HUES64 (cell line): Measurements from ENCODE around the gene VPS13C.

ENCODE experiments used
- H3K27ac ChIP-seq: 2 replicates; pipeline ENCODE4 v1.7.0; 2013; ENCODE audit warnings: low read depth, low read length, inconsistent platforms
- H3K27me3 ChIP-seq: 2 replicates; pipeline ENCODE4 v1.6.1; 2013; ENCODE audit warnings: mild to moderate bottlenecking, low read length; ENCODE audit not compliant: insufficient read depth
- H3K36me3 ChIP-seq: 2 replicates; pipeline ENCODE4 v1.6.1; 2013; ENCODE audit warnings: mild to moderate bottlenecking, low read length; ENCODE audit not compliant: insufficient read depth
- H3K4me1 ChIP-seq: 2 replicates; pipeline ENCODE4 v1.6.1; 2013; ENCODE audit warnings: mild to moderate bottlenecking, low read length, moderate library complexity; ENCODE audit not compliant: insufficient read depth
- H3K4me3 ChIP-seq: 2 replicates; pipeline ENCODE4 v1.5.1; 2013; ENCODE audit warnings: mild to moderate bottlenecking, low read length, moderate library complexity
- H3K9ac ChIP-seq: 2 replicates; pipeline ENCODE4 v1.6.1; 2013; ENCODE audit warnings: mild to moderate bottlenecking, low read depth, low read length
- H3K9me3 ChIP-seq: 2 replicates; pipeline ENCODE4 v1.6.1; 2013; ENCODE audit warnings: low read depth, low read length; ENCODE audit not compliant: insufficient read depth
- WGBS: fragments of 150-250, 120-280 bp; methylation state at CpG from one replicate; pipeline ENCODE4 v1.1.7; 2013; ENCODE audit warnings: missing lambda C conversion rate; 5-methylcytosine and 5-hydroxymethylcytosine counted together

VPS13C gene

DNA sequence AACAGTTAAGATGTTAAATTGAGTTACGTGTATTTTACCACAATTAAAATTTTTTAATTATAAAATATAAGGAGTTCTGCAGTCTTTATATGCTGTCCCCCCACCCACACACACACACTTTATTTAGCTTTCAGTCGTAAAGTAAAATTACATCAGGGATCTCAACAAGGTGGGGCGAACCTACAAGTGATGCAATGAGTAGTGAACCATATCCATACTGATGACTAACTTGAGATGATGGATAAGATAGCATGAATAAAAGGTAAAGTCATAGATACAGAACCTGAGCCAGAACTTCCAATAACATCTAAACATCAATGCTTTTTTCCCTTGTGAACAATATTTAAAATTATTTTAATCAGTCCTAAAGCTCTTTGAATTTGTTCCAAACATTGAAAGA is 77.2 kb downstream of the VPS13C start:
- Histone ChIP-seq H3K36me3 (peaks cover 9% of the 10 kb centered on the region), H3K27me3 (no peaks in the 10 kb centered on the region), H3K4me1 (no peaks in the 10 kb centered on the region), H3K9ac (no peak overlapping the region), H3K9me3 (no peaks in the 10 kb centered on the region), H3K27ac (no peak overlapping the region), H3K4me3 (no peak overlapping the region)
- 100% methylated on average over 2 of the region's 3 CpGs for WGBS

DNA sequence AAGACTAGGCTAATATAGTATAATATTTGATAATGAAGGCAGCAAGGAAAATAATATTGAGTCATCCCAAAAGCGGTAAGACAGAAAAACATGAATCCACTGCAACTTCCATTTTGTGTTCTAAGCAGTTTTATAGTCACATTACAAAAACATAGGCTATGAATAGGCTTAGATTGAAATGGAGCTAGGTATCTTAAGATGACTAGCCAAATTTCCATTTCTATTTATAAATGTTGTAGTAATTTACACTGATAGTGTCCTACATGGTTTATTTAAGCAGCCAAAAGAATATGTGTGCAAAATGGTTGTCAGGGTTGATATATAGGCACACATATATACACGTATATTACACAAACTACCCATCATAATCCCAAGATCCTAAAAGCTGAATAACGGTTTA is 82.0 kb downstream of the VPS13C start:
- 94% methylated on average over 2 of the region's 3 CpGs for WGBS
- H3K36me3 ChIP-seq, result peaks cover 20% of the 10 kb centered on the region
- no peak overlapping the region for H3K9ac ChIP-seq
- no peaks in the 10 kb centered on the region for H3K4me1 ChIP-seq
- no peak overlapping the region for H3K4me3 ChIP-seq
- no peak overlapping the region for H3K27ac ChIP-seq
- no peaks in the 10 kb centered on the region for H3K9me3 ChIP-seq
- H3K27me3 ChIP-seq, result no peaks in the 10 kb centered on the region

DNA sequence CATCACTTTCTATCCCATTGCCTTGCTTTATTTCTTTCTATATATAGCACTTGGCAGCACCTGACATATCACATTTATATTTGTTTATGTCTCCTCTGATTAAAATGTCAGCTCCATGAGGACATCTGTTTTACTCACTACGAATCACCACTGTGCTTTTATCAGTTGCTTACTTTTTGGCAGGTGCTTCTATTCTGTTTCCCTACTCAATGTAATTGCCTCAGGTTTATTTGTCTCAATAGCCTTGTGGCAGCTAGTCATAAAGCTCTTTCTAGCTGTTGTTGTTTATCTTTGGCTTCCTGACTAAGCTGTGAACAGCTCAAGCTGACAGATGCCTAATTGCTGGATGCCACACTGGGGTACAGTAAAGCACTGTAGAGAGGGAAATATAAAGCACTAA is 85.5 kb downstream of the VPS13C start:
- Histone ChIP-seq H3K36me3 (peaks cover 34% of the 10 kb centered on the region), H3K4me3 (no peak overlapping the region), H3K27me3 (no peaks in the 10 kb centered on the region), H3K4me1 (no peaks in the 10 kb centered on the region), H3K9me3 (no peaks in the 10 kb centered on the region), H3K9ac (no peak overlapping the region), H3K27ac (no peak overlapping the region)
- WGBS, result 91% methylated on average over 1 of the region's 1 CpG

DNA sequence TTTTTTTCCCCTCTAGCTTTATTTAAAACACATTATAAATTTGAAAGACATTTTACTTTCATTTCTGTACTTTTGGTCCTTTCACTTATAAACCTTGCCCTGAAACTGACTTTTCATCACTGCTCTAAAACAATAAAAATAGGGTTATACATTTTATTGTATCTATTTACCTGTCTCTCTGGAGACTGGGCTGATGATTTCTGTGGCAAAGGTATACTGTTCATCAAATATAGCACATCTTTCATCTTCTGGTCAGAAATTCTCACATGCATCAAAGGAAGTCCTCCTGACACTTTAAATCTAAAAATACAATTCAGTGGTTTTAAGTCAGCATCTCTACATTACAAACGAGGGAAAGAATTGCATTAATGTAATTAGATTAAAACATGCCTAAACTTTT is 86.1 kb downstream of the VPS13C start:
- Histone ChIP-seq H3K36me3 (peaks cover 34% of the 10 kb centered on the region), H3K27ac (no peak overlapping the region), H3K4me1 (no peaks in the 10 kb centered on the region), H3K9ac (no peak overlapping the region), H3K9me3 (no peaks in the 10 kb centered on the region), H3K27me3 (no peaks in the 10 kb centered on the region), H3K4me3 (no peak overlapping the region)
- no CpG with 5 or more reads among the region's 1 CpG for WGBS

DNA sequence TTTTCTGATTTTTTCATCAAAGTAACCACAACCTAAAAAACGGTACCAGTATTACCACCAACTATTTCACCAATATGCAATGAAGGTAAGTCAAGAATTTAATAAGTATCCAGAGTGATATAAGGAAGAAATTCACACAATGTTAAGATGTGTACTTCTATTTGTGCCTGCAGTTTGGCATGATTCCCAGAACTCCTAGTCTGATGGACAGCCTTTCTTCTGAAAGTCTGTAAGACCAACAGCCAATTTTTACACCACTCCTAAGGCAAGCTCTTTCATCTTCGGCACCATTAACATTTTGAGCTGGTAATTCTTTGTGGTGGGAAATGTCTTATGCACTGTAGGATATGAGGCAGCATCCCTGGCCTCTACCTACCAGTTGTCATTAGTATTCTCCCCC is 108.3 kb downstream of the VPS13C start:
- no peak overlapping the region for H3K4me3 ChIP-seq
- H3K4me1 ChIP-seq, result no peaks in the 10 kb centered on the region
- WGBS, result 100% methylated on average over 2 of the region's 2 CpGs
- no peak overlapping the region for H3K9ac ChIP-seq
- peaks cover 6% of the 10 kb centered on the region; the same call in 1 of the 2 replicates for H3K36me3 ChIP-seq
- H3K27me3 ChIP-seq, result no peaks in the 10 kb centered on the region
- no peaks in the 10 kb centered on the region for H3K9me3 ChIP-seq
- H3K27ac ChIP-seq, result no peak overlapping the region

DNA sequence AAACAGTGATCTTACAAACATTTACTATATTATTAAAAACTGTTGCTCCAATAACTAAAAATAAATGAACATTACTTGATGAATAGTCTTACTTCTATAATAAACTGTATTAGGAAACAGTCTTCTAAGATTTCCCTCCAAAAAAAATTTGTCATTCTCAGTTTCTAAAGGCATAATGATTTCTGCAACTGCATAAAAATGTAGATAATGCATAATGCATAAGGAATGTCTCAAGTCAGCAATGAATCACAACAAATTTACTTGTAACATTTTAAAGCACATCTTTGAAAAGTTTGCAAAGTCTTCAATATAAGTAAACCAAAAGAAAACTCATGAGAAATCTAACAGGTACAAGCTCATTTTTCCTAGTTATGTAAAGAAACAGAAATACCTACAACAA is 113.5 kb downstream of the VPS13C start:
- Histone ChIP-seq H3K4me3 (no peak overlapping the region), H3K36me3 (peaks cover 15% of the 10 kb centered on the region), H3K4me1 (no peaks in the 10 kb centered on the region), H3K27ac (no peak overlapping the region), H3K9ac (no peak overlapping the region), H3K9me3 (no peaks in the 10 kb centered on the region), H3K27me3 (no peaks in the 10 kb centered on the region)

DNA sequence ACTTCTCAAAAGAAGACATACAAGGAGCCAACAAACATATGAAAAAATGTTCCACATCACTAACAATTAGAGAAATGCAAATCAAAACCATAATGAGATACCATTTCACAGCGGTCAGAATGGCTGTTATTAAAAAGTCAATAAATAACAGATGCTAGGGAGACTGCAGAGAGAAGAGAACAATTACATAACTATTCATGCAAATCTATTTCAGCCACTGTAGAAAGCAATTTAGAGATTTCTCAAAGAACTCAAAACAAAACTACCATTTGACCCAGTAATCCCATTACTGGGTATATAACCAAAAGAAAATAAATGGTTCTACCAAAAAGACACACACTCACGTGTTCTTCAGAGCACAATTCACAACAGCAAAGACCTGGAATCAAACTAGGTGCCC is 116.3 kb downstream of the VPS13C start:
- no peak overlapping the region for H3K27ac ChIP-seq
- H3K4me3 ChIP-seq, result no peak overlapping the region
- no peaks in the 10 kb centered on the region for H3K27me3 ChIP-seq
- no peaks in the 10 kb centered on the region for H3K9me3 ChIP-seq
- peaks cover 18% of the 10 kb centered on the region for H3K36me3 ChIP-seq
- no peaks in the 10 kb centered on the region for H3K4me1 ChIP-seq
- 98% methylated on average over 1 of the region's 2 CpGs for WGBS
- no peak overlapping the region for H3K9ac ChIP-seq

DNA sequence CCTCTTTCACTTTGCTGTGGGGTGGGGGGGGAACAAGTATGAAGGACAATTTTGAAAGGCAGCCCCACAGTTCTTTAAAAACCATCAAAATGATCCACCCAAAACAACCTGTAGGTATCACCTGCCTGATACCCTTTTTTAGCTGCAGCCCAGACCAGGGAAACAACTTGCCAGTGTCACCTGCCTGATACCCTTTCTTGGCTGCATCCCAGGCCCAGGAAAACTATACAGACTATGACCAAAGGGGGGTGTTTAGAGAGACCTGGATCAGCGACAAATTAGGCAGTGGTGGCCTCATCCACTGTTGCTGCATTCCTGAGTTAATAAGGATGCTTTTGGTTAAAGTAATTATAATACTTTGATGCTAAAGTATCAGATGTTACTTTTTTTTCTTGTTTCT is 122.0 kb downstream of the VPS13C start:
- H3K4me1 ChIP-seq, result no peaks in the 10 kb centered on the region
- peaks cover 6% of the 10 kb centered on the region; the same call in 1 of the 2 replicates for H3K36me3 ChIP-seq
- H3K27me3 ChIP-seq, result no peaks in the 10 kb centered on the region
- H3K4me3 ChIP-seq, result no peak overlapping the region
- no peaks in the 10 kb centered on the region for H3K9me3 ChIP-seq
- no peak overlapping the region for H3K27ac ChIP-seq
- WGBS, result 91% methylated on average over 1 of the region's 1 CpG
- no peak overlapping the region for H3K9ac ChIP-seq

DNA sequence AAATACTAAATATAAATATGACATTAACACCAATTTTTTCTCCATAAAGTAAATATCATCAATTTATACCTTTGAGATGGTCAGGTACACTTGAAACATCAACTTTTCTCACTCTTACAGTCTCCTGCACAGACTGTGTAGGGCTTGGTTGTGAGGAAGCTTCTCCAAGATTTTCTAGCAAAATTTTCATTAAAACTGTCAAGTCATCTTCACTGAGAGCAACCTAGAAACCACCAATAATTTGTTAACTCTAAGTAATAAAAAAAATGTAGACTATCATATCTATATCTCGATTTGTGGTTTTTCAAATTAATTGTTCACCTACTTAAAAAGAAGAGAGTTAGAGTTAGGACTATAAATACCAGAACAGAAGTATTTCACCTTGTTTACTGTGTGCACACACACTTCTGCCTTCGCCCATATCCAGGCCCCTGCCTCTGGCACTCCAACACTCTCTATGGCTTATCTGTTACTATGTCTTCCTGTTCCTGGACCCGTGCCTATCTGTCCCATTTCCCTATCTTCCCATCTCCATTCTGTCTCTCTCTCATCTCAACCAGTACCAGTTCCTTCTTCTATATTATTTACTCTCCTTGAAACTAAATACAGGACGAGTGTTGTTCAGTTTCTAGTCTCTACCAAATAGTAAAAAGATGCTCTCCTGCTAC is 123.6 kb downstream of the VPS13C start:
- H3K4me3 ChIP-seq, result no peak overlapping the region
- no peaks in the 10 kb centered on the region for H3K9me3 ChIP-seq
- 94% methylated on average over 3 of the region's 4 CpGs for WGBS
- no peaks in the 10 kb centered on the region for H3K4me1 ChIP-seq
- no peak overlapping the region for H3K27ac ChIP-seq
- peaks cover 5% of the 10 kb centered on the region; the same call in 1 of the 2 replicates for H3K36me3 ChIP-seq
- no peak overlapping the region for H3K9ac ChIP-seq
- H3K27me3 ChIP-seq, result no peaks in the 10 kb centered on the region

DNA sequence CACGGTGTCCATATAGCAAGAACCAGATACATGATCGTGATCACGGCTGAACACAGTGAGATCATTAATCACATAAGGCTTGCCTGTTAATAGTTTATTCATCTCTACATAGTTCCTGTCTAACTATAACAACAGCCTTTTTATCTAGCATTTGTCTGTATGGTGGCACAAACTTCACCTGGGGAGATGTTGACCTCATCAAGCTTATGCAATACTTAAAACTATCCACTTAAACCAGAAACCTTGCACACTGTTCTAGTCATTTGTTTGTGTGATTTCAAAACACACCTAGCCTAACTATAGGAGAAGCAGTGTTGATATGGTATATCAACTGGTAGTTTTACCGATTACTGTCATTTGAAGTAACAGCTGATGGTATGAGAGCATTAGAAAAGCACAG is 124.8 kb downstream of the VPS13C start:
- Histone ChIP-seq H3K27ac (no peak overlapping the region), H3K9me3 (no peaks in the 10 kb centered on the region), H3K27me3 (no peaks in the 10 kb centered on the region), H3K4me1 (no peaks in the 10 kb centered on the region), H3K9ac (no peak overlapping the region), H3K36me3 (peaks cover 2% of the 10 kb centered on the region; the same call in 1 of the 2 replicates), H3K4me3 (no peak overlapping the region)
- WGBS, result 97% methylated on average over 4 of the region's 4 CpGs

DNA sequence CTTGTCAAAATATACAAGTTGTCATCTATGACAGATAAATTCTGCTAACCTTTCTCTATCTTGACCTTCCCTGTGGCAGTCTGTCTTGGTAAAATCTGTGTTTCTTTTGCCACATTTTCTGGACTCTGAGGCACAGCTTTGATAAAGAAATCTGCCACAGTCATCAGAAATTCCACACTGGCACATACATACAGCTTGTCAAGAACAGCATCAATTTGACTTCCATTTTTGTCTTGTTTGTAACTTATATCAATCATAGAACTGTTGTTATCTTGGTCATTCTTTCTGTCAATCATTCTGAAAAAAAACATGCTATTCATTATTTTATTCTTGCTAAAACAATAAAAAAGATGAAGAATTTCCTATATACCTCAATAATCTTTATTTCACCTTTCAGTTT is 130.8 kb downstream of the VPS13C start:
- Histone ChIP-seq H3K36me3 (no peaks in the 10 kb centered on the region), H3K9ac (no peak overlapping the region), H3K27me3 (no peaks in the 10 kb centered on the region), H3K4me1 (no peaks in the 10 kb centered on the region), H3K4me3 (no peak overlapping the region), H3K27ac (no peak overlapping the region), H3K9me3 (no peaks in the 10 kb centered on the region)

DNA sequence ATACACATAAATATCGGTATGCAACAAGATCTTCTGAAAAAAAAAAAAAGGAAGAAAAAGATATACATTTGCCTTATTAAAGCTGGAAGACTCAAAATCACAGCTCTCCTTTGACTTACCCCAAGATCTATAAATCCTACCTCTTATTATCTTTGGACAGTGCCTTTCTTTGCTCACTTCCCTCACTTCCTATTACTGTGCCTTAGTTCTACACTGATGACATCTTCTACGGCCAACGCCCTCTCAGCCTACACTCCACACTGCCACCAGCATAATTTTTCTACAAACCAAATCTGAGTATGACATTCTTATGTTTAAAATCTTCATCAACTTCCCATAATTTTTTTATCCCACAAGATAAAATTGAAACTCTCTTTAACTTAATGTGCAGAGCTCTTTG is 137.1 kb downstream of the VPS13C start:
- WGBS, result 93% methylated on average over 3 of the region's 3 CpGs
- no peak overlapping the region for H3K27ac ChIP-seq
- no peaks in the 10 kb centered on the region for H3K27me3 ChIP-seq
- no peak overlapping the region for H3K9ac ChIP-seq
- no peaks in the 10 kb centered on the region for H3K4me1 ChIP-seq
- peaks cover 23% of the 10 kb centered on the region for H3K36me3 ChIP-seq
- no peak overlapping the region for H3K4me3 ChIP-seq
- H3K9me3 ChIP-seq, result no peaks in the 10 kb centered on the region
